Measurements from ENCODE around the gene IMPG1.

Gene IMPG1, protein sequence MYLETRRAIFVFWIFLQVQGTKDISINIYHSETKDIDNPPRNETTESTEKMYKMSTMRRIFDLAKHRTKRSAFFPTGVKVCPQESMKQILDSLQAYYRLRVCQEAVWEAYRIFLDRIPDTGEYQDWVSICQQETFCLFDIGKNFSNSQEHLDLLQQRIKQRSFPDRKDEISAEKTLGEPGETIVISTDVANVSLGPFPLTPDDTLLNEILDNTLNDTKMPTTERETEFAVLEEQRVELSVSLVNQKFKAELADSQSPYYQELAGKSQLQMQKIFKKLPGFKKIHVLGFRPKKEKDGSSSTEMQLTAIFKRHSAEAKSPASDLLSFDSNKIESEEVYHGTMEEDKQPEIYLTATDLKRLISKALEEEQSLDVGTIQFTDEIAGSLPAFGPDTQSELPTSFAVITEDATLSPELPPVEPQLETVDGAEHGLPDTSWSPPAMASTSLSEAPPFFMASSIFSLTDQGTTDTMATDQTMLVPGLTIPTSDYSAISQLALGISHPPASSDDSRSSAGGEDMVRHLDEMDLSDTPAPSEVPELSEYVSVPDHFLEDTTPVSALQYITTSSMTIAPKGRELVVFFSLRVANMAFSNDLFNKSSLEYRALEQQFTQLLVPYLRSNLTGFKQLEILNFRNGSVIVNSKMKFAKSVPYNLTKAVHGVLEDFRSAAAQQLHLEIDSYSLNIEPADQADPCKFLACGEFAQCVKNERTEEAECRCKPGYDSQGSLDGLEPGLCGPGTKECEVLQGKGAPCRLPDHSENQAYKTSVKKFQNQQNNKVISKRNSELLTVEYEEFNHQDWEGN

DNA sequence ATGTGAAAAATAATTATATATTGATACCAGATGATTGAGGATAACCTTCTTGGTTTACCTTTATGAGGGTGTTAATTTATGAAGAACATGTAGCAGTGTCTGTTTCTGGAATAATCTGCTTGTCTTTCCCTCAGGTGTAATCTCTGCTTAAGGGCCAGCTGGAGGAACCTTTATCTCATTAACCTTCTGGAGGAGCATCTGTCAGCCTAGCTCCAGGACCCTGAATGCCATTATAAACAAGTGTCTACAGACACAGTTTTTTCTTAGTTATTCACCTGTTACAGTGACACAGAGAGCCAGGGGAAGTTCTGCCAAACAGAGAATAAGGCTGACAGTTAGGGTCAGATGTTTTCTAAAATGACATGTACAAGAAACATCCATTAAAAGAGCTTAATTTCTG lies at the start of gene IMPG1:
IMPG1 (minus strand) TSS at position 101 of the 400 bp plus-strand sequence. CDS start 174 bp downstream, outside the sequence.
- DNase-seq (ENCODE audit: low spot score): no peak

DNA sequence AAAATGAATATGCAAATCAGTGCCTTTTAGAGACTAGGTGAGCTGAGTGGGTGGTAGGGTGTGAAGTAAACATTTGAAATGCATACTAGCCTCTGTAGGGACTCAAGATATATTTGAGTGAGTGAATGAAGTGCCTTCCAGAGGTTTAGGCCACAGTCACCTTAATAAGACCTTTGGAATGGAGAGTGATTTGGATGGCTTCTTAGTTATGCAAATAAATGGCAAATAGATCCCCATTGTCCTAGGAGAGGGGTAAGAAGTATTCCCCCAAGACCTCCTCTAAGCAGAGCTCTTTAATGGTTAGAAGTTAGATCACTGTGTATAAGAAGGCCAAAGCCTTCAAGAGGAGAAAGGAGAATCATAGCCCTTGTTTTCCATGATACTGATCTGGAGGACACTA lies 47.8 kb upstream of the IMPG1 start:
- no peak for DNase-seq (ENCODE audit: low spot score)

DNA sequence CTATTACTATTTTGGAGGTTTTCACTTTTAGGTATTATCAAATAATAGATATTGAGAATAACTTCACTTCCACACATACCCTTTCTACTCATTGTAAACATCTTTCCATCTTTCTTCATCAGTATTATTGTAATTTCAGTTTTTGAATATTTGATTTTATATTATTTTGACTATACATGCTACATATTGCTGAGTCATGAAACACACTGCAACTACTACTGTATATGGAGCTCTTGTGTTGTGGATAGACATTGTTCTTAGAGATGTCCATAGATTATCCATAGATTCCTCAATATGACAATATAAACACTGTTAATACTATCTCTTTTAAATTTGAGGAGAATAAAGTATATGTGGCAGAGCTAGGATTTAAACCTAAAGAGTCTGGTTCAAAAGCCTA lies 819 bp upstream of the IMPG1 start:
- no peak for DNase-seq (ENCODE audit: low spot score)

DNA sequence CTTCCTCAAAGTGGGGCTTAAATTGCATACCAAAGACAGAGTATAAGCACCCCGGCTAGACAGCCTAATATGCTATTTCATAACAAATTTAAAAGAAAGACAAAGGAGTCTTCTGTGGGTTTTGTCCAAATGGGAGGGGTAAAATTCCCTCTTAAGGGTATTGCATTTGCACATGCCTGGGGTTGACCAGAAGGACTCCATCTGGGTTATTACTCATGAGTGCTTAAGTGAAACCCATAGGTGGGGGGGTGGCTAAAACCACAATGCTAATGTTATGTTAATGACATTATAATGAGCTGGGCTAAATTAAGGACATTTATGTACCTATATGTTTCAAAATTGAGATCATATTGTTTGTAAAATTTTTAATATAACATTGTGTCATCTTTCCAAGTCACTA lies 15.0 kb downstream of the IMPG1 start:
- no peak for DNase-seq (ENCODE audit: low spot score)

DNA sequence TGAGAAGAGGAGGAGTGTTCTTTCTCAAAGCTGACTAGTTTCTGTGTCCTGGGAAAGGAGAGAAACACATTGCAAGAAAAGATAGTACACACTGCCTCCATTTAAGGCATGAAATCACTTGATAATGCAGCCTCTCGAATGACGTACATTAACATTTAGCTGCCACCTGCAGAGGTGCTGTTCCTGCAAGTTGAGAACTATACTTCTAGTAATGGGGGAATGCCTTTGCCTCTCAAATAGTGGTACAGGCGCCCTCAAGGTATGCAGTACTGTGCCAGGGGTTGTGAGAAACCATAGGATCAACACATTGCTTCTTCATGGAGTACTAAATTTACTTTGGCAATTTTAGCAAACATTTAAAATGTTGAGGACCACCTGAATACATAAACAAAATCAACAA lies 20.1 kb downstream of the IMPG1 start:
- no peak for DNase-seq (ENCODE audit: low spot score)

DNA sequence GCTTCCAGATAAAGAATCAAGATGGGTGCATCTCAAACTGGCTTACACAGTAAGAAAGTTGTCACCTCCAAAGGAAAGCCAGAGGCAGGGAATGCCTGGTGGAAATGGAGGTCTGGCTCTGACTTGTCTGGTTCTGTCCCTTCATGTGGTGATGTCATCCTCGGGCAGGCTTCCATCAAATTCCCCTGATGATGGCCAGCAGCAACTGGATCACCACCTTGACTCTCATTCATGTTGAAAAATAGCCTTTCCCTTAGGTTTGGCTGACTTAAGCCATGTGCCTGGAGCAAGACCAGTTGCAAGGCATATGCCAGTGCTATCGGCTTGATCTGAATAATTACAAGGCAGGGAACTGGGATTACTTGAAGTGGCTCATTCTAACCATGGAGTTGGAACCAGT lies 28.8 kb downstream of the IMPG1 start:
- no peak for DNase-seq (ENCODE audit: low spot score)

DNA sequence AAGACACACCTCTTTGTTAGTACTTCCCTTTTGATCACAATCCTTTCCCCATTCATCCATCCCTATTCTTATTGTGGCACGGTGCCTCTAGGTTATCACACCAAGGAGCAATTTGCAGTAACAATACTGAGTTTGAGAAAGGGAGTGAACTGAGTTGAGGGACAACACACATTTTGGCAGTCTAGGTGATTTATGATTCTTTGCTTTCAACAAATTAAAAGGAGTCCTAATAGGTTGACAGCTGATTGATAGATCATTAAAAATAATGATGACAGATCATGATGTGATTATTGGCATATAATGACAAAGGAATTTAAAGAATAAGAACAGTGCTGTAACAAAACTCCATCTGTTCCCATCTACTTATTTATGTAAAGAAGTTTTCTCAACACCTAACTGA lies 36.7 kb downstream of the IMPG1 start:
- DNase-seq (ENCODE audit: low spot score): no peak

DNA sequence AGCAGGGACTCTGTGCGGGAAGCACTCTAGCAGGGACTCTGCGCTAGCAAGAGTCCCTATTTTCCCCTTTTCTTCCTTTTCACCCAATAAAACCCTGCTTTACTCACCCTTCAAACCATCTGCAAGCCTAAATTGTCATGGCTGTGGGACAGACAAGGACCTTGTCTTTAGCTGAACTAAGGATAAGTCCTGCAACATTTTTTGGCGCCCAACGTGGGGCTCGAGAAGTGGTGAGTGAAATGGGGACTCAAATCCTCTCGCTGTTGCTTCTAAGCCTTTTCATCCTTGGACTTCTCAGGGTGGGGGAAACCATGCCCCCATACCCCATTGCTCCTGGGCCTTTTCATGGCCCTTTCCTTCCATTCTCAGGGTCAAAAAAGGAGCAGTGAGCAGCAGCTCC lies 46.4 kb downstream of the IMPG1 start:
- no peak for DNase-seq (ENCODE audit: low spot score)

DNA sequence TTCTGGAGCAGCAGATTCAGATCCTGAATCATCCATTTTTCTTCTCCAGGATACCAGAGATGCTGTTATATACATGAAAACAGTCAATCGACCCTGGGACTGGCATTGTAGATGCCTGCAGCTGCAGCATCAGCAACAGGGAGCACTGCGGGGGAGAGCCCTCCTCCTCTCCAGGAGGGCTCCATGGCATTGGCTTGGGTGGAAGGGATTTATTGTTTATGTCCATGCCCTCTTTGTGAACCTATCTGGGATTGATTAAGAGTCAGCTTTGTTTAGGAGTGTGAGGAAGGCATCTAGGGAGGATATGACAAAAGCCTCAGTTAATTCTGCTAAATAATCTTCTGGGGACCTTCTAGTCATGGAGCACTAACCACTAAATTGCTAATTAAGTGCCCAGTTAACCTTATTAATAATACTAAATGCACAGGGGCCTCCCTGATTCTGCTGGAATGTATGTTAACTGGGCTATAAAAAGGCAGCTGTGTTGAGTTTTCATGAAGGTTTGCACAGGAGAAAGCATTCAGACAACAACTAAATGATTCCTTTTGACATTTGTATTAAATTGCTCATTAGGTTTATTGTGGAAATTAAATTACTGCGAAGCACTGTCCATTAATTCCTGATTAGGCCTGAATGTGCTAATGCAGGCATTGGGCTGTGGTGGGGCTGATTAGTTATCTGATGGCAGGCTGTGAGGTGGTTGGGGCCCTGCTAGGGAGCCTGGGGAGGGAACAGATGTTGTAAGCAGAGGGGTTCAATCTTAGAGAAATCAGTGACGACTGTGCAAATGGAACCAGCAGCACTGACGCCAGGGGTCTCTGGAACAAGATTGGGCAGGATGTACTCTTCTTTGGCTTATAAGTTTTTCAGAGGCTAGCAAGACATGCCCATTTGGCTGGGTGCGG lies 57.6 kb downstream of the IMPG1 start:
- DNase-seq (ENCODE audit: low spot score): no peak

DNA sequence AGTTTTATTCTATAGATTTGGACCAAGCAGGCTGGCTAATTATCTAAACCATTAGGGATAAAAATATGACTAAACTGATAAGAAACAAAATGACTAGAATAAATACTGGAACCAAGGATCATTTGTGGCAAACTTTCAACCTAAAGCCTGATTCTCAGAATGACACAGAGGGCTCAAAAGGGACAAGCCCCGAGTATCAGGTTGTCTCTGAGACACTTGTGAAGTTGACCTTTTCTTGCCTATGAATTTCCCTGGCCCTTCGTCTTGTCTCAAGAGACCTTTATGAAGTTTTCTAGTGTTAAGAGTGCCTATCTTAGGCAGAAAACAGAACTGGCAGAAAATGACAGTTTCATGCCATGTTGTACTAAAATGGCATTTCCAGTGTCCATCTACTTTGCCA lies 68.3 kb downstream of the IMPG1 start:
- no peak for DNase-seq (ENCODE audit: low spot score)

DNA sequence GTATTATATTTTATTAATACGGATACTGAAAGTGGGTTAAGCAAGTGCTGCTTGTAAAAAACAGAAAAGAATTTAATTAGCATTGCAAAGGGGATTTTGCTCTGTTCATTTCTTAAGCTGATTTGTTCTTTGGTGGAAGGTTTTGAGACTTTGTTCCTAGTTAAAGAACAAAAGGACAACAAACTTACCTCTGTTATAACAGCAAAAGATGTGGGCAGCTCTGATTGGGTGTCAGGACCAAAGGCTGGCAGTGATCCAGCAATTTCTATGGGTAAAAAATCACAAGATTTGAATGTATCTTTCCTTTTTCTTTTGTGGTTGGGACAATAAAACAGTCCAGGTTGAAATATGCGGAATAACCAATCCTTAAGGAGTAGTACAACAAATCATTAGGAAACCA lies 68.8 kb downstream of the IMPG1 start:
- DNase-seq (ENCODE audit: low spot score): no peak

DNA sequence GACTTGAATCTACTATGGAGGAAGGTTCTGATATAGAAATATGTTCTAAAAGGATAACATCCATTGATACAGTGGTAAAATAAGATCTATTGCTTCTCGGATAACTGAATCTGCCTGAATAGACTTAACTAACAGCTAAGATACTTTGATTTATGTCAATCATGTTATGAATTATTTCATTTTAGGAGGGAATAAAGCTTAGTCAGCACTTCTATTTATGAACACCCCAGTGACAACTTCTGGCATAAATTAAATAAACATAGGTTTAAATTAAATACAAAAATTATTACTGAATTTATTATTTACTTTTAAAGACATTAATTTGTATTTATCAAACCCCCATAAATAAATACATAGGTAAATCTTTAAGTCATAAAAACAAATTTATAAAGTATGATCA lies 69.3 kb downstream of the IMPG1 start:
- DNase-seq (ENCODE audit: low spot score): no peak

DNA sequence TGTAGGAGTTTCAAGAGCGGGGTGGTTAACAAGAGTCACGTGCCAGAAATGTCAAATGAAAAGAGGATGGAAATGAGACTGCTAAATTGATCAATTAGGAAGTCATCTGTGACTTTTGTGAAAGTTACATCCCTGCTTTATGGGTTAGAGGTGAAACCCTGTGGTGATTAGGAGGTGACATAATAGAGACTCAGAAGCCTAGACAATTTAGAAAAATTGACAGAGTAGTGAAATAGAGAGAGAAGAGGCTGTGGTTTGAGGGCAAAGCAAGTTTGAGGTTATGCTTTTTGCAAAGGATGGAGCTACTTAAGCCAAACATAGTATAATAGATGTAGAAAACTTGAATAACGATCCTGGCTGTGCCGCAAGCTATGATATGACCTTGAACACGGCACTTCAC lies 71.8 kb downstream of the IMPG1 start:
- no peak for DNase-seq (ENCODE audit: low spot score)

DNA sequence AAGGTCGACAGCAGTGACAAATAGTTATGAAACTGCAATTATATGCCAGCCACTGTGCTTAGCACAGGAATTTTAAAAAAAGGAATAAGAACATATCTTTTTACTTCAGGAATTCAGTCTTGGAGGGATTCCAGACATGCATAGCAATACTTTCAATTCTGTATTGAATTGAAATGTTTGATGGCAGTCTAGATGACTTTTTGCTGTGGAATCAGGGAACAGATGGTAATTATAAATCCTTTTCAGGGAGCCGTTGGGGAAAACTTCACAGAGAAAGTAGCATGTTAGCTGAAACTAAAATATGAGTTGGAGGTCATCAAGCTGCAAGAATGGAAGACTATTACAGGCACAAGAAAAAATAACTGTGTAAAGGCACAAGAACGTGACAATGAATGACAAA lies 74.8 kb downstream of the IMPG1 start:
- DNase-seq (ENCODE audit: low spot score): no peak

DNA sequence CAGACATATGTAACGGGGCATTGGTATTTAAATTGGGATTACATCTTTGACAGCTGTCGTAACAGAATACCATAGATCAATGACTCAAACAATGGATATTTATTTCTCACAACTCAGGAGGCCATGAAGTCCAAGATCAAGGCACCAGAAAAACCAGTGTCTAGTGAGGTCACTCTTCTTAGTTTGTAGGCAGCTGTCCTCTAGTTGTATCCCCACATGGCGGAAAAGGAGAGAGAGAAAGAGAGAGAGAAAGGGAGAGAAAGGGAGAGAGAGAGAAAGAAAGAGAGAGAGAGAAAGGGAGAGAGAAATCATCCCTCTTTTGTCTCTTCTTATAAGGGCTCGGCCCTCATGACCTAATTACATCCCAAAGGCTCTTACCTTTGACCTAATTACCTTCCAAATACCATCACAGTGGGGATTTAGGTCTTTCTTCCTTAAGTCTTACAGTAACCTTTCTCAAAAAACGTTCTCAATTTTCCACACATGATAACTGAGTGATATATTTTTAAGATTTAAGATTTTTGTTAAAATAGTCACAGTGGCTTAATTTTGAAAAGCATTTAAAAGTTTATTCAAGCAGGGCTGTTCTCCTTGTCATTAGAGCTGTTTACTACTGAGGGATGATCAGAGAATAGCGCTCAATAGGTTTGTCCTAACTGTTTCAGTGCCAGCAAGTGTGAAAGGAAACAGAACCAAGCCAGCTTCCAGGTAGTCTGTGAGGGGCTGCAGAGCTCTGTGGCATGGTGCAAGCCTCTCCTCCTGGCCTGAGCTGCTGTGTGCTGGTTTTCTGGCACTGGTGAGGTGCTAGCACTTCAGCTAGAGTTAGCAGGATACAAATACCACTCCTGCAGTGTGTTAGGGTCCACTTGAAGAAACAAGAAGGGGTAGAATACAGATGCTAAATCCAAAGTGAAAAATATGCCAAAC lies 79.0 kb downstream of the IMPG1 start:
- DNase-seq (ENCODE audit: low spot score): no peak

DNA sequence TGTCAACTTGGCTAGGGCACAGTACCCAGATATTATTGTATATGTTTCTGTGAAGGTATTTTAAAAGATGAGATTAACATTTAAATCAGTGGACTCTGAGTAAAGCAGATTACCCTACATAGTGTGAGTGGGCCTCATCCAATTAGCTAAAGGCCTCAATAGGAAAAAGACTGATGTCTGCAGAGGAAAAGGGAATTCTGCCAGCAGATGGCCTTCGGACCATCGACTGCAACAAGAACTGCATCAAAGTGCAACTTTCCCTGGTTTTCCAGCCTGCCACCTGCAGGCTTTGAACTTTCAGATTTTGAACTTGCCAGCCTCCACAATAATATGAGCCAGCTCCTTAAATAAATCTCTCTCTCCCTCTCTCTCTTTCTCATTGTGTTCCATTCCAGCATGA lies 80.5 kb downstream of the IMPG1 start:
- DNase-seq (ENCODE audit: low spot score): no peak

DNA sequence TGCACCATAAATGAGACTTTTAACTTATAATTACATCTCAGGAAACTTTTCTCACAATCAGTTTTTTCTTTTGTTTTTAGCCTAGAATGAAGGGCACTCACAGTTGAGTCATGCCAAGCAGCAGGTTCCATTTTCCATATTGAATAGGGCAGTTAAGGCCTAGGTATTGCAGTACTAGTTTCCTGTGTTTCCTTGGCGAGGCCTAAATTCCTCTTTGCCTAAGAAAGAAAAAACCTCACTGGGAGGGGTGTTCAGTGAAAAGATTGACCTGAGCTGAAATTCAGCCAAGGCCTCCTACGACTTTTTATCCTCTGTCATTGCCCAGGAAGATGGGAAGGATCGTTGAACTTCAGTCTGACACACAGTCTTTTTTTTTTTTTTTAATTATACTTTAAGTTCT lies 85.5 kb downstream of the IMPG1 start:
- DNase-seq (ENCODE audit: low spot score): no peak

DNA sequence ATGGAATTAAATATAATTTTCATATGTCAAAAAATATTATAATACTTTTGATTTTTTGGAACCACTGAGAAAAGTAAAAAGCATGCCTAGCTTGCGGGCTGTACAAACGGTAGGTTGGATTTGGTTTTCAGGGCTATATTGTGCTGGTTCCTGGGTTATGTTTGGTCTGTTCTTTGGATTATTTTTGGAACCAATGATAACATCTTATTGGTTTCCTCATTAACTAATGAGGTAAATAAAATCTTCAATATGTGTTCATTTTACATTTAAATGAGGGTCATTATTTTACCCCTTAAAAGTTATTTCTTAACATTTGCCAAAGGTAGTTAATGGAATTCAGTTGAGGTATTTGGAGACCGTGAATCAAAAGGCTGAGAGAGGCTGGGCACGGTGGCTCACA lies 96.6 kb downstream of the IMPG1 start:
- DNase-seq (ENCODE audit: low spot score): no peak

DNA sequence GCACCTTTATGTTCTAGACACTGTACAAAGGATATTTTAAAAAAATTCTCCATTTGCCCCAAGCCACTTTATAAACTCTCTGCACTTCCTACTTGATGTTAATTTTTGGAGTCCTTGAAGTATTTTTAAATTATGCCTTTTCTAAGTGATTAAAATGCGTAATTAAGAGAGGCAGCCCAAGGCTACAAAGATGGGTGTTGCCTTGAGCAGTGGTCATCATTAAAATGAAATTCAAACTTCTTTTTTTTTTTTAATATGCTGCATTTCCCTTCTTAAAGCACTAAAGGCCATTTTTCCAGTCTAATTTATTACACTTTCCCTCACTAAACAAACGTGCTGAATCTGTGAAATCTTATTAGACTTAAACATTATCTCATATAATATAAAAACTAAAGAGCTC lies 102.4 kb downstream of the IMPG1 start:
- DNase-seq (ENCODE audit: low spot score): no peak

DNA sequence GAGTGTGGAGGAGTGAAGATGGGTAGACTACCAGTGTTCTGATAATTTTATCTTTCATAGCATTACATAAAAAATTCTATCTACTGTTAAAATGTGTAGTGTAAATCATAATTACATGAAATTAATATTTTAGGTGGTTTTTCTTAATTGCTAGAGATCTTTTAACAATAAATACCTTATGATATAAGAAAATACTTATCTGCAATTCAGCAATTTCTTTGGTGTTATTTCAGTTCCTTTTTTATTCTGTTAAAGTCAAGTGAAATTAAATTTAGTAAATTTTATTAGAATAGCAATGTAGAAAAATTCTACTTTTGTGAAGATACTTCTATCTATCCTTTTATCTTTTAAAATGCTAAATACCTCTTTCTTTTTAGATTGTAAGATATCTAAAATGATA lies 104.3 kb downstream of the IMPG1 start:
- no peak for DNase-seq (ENCODE audit: low spot score)

DNA sequence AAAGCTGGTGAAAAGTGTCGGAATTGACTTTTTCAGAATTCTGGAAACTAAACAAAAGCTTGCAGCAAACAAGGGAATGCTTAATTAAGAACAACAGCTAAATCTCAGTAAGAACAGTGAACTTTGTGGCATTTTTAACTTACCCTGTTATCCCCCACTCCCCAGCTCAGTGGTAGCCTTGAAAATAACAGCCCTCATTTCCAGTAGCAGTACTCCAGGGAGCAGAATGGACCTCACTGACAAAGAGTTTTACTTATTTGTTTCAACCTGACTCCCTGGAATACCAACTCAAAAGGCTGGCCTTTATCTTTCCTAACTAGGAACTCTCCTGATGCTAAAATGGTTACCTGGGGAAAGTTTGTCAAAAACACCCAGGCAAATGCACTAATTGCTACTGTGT lies 108.9 kb downstream of the IMPG1 start:
- DNase-seq (ENCODE audit: low spot score): no peak

All from RKO (cell line).